SKM-1 treated with dmso at 0.1 percent for 144 hours (cell line): ENCODE measurements around the gene AVPR1A.

Source experiments
- DNase-seq: peaks from one replicate; lab custom pipeline; 2025; ENCODE audit not compliant: unreplicated experiment; lab: John Stamatoyannopoulos, UW

Gene AVPR1A

DNA sequence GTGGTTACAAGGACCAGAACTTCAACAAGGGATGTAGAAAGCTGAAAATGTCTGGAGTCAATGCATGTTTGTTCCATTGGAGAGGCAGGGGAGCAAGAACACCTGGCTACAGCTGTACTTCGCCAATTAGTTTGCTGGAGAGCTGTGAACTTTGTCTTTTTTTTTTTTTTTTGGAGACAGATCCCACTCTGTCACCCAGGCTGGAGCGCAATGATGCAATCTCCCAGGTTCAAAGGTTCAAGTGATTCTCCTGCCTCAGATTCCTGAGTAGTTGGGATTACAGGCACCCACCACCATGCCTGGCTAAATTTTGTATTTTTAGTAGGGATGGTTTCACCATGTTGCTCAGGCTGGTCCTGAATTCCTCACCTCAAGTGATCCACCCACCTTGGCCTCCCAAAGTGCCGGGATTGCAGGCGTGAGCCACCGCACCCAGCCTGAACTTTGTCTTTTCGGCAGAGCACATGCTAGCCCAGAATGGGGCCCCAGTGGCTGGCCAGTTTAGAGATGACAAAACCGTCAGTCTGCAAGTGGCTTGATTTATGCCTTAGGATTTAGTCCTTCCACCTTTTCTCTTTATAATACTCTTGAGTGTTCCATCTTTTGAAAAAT is 55.5 kb downstream of the AVPR1A start:
- DNase-seq = no peak

DNA sequence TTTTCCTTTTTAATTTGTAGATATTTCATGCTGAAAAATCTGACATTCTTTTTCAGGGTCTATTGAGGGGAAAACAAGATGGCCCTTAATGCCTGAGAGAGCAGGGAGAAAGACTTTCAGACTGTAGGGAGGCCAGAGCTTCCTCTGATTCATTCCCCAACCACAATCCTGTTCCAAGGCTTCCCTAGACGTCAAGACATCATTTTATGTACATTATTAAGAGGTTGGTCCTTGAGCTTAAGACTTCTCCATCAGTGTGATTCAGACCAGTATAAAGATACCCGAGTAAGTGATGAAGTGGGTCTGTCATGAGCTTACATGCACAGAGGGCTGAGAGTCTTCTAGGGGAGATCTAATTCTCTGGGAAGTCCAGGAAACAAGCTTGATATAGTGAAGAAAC is 57.3 kb downstream of the AVPR1A start:
- no peak for DNase-seq

- no peak for DNase-seq
Observed at GRCh38 chr12:63093084-63093483, 57.9 kb downstream of the AVPR1A start.
